Endometrial microvascular endothelial cells (primary cell): ENCODE measurements around the gene ARFRP1. TPM values are rescaled to one million over a fixed set of nuclear protein-coding genes. Genes with fewer than 3 reads are reported as not detected.

ENCODE experiments used
- in situ Hi-C: cut with HindIII; loops from 2 replicates; pipeline ENCODE4 v1.10.0; 2017; ENCODE audit warnings: low sequenced_read_pairs, low pct_unique_long_range_greater_than_20kb; ENCODE audit errors: inconsistent ontology term
- total RNA-seq: library from RNA; depleted of rRNA; stranded (reverse); fragments of >200 nt; gene quantifications from one replicate; pipeline ENCODE4 v1.2.3, GENCODE V29; 2015; ENCODE audit errors: inconsistent ontology term

ARFRP1 gene
- total RNA-seq, 1 donor from 2014 or later: 55.7 TPM

- in situ Hi-C loops: no loop called here
Observed at GRCh38 chr20:63695424-63696305, 12.1 kb downstream of the ARFRP1 start.

- in situ Hi-C loops: no loop called here
Observed at GRCh38 chr20:63694584-63695423, 13.0 kb downstream of the ARFRP1 start.

GRCh38 chr20:63693733-63694583, 13.8 kb downstream of the ARFRP1 start:
- in situ Hi-C loops: no loop called here

DNA sequence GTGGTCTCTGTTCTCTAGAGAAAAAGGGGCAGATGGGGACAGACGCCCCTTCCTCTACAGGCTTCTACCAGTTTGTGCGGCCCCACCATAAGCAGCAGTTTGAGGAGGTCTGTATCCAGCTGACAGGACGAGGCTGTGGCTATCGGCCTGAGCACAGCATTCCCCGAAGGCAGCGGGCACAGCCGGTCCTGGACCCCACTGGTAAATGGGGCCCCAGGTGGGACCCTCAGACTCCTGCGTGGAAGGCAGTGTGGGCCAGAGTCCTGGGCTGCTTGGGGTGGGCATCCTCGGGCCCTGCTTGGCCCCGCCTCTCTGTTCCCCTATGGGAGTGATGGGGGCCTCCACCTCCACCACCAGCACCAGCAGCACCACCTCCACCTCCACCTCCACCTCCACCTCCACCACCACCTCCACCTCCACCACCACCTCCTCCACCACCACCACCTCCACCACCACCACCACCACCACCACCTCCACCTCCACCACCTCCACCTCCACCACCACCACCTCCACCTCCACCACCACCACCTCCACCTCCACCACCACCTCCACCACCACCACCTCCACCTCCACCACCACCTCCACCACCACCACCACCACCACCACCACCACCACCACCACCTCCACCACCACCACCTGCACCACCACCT, 14.6 kb downstream of the ARFRP1 start:
- in situ Hi-C loops: no loop called here

- in situ Hi-C loops: no loop called here
Observed at GRCh38 chr20:63692436-63693082, 15.2 kb downstream of the ARFRP1 start.

GRCh38 chr20:63691711-63692435, 15.9 kb downstream of the ARFRP1 start:
- in situ Hi-C loops: no loop called here

DNA sequence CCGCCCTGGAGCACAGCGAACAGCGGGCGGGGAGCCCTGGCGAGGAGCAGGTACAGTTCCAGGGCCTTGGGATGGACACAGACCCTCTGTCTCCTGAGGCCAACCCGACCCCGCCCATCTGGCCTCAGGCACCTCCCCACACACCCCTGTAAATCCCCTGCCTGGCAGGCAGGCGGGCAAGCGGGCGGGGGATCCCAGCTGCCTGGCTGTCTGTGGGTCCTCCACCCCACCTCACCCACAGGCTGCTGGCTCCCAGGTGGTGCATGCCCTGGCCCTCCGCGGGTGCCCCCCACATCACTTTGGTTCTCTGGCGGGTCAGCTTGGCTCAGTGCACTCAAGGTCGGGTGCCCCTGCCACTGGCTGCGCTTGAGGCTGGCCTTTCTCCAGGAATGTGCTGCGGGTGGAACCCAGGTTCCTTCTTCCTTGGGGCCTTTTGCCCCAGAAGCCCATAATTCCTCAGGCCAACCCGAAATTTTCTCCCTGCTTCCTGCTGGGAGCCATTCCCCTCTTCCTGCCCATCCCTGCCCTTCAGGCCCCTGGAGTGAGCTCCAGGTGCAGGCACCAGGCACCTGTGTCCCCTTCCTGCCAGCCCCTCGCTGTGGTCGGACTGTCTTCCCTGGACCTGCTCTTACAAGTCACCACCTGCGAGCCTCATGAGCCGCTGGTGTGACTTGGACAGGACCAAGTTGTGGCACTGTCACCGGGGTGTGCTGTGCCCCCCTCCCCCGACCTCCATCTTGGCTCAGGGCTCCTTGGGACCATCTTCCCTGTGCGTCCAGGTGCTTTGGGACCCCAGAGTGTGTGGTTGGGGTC, 16.7 kb downstream of the ARFRP1 start:
- in situ Hi-C loops: no loop called here

DNA sequence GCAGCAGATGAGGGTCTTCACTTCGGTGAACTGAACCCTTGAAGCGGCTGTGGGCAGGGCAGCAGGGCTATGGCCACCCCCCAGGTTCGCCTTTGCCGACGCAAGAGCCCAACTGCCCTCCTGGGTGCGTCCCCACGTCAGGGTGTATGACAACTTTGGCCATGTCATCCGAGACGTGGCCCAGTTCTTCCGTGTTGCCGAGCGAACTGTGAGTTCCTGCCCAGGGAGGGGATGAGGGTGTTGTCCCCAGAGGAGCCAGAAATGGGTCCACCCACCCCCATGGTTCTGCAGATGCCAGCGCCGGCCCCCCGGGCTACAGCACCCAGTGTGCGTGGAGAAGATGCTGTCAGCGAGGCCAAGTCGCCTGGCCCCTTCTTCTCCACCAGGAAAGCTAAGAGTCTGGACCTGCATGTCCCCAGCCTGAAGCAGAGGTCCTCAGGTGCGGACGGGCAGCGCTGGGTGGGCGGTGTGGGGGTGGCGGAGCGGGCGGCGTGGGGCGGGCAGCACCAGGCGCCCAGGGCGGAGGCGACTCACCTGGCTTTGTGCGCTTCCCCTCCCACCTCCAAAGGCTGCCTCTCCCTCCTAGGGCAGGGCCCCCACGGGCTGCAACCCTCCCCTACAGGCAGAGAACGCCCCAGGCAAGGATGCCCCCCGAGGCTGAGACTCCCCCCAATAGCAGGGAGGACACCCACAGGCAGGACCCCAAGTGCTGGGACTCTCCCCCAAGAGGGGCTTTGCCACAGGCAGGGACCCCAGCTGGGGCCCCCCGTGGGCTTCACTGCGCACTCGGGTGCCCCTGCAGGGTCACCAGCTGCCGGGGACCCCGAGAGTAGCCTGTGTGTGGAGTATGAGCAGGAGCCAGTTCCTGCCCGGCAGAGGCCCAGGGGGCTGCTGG, 17.5 kb downstream of the ARFRP1 start:
- in situ Hi-C loops: no loop called here

DNA sequence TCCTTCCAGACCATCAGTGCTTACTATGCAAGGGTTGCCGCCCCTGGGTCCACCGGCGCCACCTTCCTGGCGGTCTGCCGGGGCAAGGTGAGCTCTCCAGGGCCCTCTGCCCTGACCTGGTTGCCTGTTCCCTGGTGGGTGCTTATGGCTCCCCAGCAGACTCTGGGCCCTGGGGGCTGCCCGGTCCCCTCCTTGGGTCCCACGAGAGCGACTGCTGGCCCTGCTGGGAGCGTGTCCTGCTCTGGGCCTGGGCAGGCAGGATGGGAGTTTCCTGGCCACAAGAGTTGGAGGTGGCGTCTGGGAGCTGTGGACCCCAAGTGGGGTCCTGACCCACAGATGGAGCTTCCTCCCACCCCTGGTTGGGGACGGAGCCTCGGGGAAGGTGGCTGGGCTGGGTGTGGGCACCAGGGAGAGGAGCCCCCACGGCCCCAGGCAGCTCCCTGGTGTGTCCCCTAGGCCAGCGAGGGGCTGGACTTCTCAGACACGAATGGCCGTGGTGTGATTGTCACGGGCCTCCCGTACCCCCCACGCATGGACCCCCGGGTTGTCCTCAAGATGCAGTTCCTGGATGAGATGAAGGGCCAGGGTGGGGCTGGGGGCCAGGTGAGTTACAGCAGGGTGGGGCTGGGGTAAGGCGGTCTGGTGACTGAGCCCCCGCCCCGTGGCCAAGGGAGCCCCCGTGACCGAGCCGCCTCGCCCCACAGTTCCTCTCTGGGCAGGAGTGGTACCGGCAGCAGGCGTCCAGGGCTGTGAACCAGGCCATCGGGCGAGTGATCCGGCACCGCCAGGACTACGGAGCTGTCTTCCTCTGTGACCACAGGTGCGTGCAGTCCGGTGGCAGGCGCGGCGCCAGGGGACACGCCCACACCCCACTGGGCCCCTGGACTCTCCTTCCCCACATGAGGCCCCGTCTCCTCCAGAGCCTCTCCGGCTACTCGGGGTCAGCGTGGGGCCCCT, 18.5 kb downstream of the ARFRP1 start:
- in situ Hi-C loops: no loop called here

DNA sequence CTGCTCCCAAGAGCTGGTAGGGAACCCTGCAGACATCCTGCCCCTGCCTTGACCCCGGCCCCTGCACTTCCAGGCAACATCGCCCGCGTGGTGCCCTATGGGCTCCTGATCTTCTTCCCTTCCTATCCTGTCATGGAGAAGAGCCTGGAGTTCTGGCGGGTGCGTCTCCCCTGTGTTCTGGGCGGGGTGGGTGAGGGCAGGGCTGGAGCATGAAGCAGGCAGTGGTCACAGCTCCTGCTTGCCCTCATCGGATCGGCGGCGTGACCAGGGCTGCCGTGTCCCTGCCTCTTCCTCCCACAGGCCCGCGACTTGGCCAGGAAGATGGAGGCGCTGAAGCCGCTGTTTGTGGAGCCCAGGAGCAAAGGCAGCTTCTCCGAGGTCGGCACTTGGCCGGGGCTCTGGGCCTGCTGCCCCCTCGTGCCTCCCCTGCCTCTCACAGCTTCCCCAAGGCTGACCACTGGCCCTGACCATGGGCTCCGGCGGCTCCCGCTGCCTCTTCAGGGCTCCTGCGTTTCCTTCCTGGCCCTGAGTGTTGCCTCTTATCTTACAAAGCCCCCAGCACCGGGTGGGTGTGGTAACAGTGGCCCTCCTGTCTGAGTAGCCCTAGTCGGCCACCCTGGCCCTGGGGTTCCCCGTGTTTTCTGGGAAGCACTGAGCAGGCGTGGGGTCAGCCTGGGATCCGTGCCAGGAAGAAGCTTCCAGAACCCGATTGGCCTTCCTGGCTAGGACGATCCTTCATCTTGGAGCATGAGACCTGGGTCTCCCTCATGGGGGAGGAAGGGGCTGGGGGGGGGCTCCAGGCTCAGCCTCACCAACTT, 19.3 kb downstream of the ARFRP1 start:
- in situ Hi-C loops: no loop called here

GRCh38 chr20:63687419-63688178, 20.2 kb downstream of the ARFRP1 start:
- in situ Hi-C loops: no loop called here

- in situ Hi-C loops: no loop called here
Observed at GRCh38 chr20:63686492-63687321, 21.1 kb downstream of the ARFRP1 start.

DNA sequence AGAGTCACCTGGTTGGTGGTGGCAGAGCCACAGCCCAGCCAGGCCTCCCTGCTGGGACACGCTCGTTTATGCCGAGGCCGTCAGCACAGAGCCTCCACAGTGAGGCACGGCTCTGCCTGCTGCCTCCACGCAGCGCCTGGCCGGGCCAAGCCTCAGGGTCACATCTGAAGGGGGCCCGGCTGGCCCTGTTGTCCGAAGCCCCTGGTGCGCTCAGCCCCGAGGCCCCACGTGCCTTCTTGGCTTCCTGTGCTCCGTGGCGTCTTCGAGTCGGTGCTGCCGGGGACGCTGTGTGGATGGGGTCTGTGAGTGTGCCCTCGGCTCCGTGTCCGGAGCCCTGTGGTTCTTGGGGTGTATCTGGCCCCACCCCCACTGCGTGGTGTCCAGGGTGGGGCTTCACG, 21.7 kb downstream of the ARFRP1 start:
- in situ Hi-C loops: no loop called here
